Lower leg skin (tissue), 4 donors: ENCODE measurements around the gene STAMBPL1. TPM values are rescaled to one million over a fixed set of nuclear protein-coding genes. Genes with fewer than 3 reads are reported as not detected.

ENCODE experiments used
- DNase-seq, 2 donors: peaks; one replicate each; pipeline ENCODE4 v3.0.0-alpha.2; 2019; ENCODE audit warnings: low spot score in 2 of 2
- H3K4me3 ChIP-seq: fragments of 200-600 bp; sonication (generic); 2 replicates; pipeline ENCODE4 v1.5.1; 2017; ENCODE audit warnings: mild to moderate bottlenecking, low read depth; ENCODE audit not compliant: poor library complexity, severe bottlenecking
- POLR2A ChIP-seq, 2 donors: fragments of 450-650 bp; IDR thresholded peaks; one replicate each; pipeline ENCODE4 v1.6.1; 2016 to 2017; ENCODE audit warnings: antibody characterized with exemption in 2 of 2, mild to moderate bottlenecking in 1 of 2, moderate library complexity in 1 of 2
- WGBS, 2 donors: methylation state at CpG; one replicate each; pipeline ENCODE4 v1.1.5; 2018; 5-methylcytosine and 5-hydroxymethylcytosine counted together
- intact Hi-C: fragments of 100-400 bp; cut with DNase I; formaldehyde crosslinking; loops from one replicate; pipeline ENCODE4 v1.15.0; 2023; ENCODE audit warnings: low total_unique reads
- total RNA-seq, 4 donors: library from RNA; depleted of rRNA; stranded (reverse); fragments of >200 nt; gene quantifications; one replicate each; pipeline ENCODE4 v1.1.0, GENCODE V29; 2016
- TF ChIP-seq, protein P1 (sequence below), 3 donors: fragments of 450-650 bp; IDR thresholded peaks; one replicate each; pipeline ENCODE4 v1.5.1; 2016; ENCODE audit warnings: antibody characterized with exemption in 3 of 3, mild to moderate bottlenecking in 3 of 3, moderate library complexity in 2 of 3

STAMBPL1 gene
- total RNA-seq, 4 donors from 2014 or later, result 6.9 to 16.2 (median 10.9) TPM

DNA sequence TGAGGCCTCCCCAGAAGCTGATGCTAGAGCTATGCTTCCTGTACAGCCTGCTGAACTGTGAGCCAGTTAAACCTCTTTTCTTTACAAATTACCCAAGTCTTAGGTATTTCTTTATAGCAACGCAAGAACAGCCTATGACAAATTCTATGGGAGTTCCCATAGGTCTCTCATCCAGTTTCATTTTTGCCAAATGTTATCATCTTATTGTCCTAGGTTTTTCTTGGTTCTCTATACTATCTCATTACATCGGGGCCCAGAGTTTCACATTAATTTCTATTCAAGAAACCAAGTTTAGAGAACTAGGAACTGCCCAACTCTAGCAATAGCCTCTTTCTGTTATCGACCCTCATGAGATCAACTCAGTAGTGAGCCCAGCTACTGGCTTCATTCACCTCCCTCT is 56.6 kb downstream of the STAMBPL1 start:
- TF ChIP-seq, protein P1, sequence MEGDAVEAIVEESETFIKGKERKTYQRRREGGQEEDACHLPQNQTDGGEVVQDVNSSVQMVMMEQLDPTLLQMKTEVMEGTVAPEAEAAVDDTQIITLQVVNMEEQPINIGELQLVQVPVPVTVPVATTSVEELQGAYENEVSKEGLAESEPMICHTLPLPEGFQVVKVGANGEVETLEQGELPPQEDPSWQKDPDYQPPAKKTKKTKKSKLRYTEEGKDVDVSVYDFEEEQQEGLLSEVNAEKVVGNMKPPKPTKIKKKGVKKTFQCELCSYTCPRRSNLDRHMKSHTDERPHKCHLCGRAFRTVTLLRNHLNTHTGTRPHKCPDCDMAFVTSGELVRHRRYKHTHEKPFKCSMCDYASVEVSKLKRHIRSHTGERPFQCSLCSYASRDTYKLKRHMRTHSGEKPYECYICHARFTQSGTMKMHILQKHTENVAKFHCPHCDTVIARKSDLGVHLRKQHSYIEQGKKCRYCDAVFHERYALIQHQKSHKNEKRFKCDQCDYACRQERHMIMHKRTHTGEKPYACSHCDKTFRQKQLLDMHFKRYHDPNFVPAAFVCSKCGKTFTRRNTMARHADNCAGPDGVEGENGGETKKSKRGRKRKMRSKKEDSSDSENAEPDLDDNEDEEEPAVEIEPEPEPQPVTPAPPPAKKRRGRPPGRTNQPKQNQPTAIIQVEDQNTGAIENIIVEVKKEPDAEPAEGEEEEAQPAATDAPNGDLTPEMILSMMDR (IDR thresholded peaks at IDR 0.05), result no peak
- no peak for TF ChIP-seq POLR2A (IDR thresholded peaks at IDR 0.05)
- intact Hi-C loops, result loop anchor here (5.0 kb wide), 2 partner anchors 51 to 281 kb away; no protein-coding TSS in a partner anchor
- no peak for DNase-seq
- 87 to 88% methylated on average over 3 of the region's 3 CpGs for WGBS, 2 donors
- H3K4me3 ChIP-seq, result no peak overlapping the region

DNA sequence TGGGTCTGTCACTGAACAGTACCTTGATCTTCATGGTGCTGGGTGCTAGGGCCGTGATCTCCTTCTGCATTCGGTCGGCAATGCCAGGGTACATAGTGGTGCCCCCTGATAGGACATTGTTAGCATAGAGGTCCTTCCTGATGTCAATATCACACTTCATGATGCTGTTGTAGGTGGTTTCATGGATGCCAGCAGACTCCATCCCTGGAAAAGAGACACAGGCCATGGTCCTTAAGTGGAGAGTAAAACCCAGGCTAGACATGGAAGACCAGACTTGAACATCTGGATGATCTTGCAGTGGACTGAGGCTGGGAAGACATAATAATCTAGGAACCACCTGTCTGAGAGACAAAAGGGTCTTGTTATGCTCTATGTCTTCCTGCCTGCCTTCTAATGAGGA is 58.0 kb downstream of the STAMBPL1 start:
- H3K4me3 ChIP-seq, result no peak overlapping the region
- TF ChIP-seq, protein P1 (IDR thresholded peaks at IDR 0.05), result no peak
- TF ChIP-seq POLR2A (IDR thresholded peaks at IDR 0.05), result no peak
- intact Hi-C loops, result loop anchor here (5.0 kb wide), 2 partner anchors 49 to 279 kb away; no protein-coding TSS in a partner anchor
- WGBS, 2 donors, result 83 to 88% methylated on average over 1 to 3 of the region's 3 CpGs
- DNase-seq, result no peak

DNA sequence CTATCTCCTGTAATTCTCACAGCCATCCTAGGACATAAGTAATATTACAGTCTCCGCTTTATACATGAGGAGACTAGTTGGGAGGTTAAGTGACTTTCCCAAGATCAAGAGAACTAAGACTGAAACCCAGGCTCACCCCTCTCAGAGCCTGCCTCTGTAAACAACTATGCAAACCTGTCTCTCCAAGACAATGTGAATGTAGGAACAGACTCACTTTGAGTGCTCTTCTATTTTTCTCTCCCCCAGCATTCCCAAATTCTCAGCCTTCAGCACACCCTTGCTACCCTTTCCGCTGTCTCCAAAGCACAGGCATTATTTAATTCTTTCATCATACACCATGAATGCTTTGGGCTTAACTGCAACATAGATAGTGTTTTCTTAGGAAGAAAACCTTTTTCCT is 58.9 kb downstream of the STAMBPL1 start:
- intact Hi-C loops, result loop anchor here (5.0 kb wide), 2 partner anchors 48 to 278 kb away; no protein-coding TSS in a partner anchor
- TF ChIP-seq POLR2A (IDR thresholded peaks at IDR 0.05), result no peak
- TF ChIP-seq, protein P1 (IDR thresholded peaks at IDR 0.05), result no peak
- no peak overlapping the region for H3K4me3 ChIP-seq
- 96 to 97% methylated on average over 2 of the region's 2 CpGs for WGBS, 2 donors
- no peak for DNase-seq

DNA sequence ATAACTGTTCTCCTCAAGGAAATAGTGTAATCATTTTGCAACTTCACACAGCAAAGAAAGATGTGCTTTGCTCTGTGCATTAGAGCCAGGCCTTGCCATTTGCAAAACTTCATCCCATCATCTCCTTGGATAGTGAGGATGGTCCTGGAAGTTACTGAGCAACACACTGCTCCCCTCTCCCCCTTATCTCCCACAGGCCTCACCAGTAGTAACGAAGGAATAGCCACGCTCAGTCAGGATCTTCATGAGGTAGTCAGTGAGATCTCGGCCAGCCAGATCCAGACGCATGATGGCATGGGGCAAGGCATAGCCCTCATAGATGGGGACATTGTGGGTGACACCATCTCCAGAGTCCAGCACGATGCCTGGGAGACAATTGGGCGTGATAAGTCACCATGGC is 61.0 kb downstream of the STAMBPL1 start:
- DNase-seq, result no peak
- H3K4me3 ChIP-seq, result no peak overlapping the region
- intact Hi-C loops, result no loop called here
- TF ChIP-seq, protein P1 (IDR thresholded peaks at IDR 0.05), result no peak
- no peak for TF ChIP-seq POLR2A (IDR thresholded peaks at IDR 0.05)
- 84 to 87% methylated on average over 6 of the region's 6 CpGs for WGBS, 2 donors

GRCh38 chr10:88943778-88944177 is 63.7 kb downstream of the STAMBPL1 start:
- no peak overlapping the region for H3K4me3 ChIP-seq
- TF ChIP-seq, protein P1 (IDR thresholded peaks at IDR 0.05), result no peak
- no peak for TF ChIP-seq POLR2A (IDR thresholded peaks at IDR 0.05)
- intact Hi-C loops, result no loop called here
- no peak for DNase-seq
- WGBS, 2 donors, result 89 to 95% methylated on average over 3 of the region's 3 CpGs

DNA sequence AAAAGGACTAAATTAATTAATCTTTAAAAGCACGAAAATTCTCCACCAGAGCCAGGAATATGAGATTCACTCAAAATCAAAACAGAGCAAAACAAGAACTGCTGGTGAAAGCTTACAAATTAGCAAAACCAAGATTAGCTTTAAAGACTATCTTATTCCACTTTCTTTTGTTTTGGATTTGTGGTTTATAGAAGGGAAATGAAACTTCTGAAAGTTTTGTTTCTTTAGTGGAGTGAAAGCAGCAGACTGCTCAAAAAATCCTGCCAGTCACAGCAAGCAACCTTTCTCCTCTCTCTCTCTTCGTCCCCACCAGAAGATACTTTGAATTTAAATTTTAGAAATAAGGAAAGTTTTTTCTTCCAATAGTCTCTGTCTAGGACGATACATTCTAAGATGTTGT is 64.8 kb downstream of the STAMBPL1 start:
- intact Hi-C loops, result no loop called here
- 78 to 82% methylated on average over 3 of the region's 3 CpGs for WGBS, 2 donors
- TF ChIP-seq, protein P1 (IDR thresholded peaks at IDR 0.05), result no peak
- no peak for TF ChIP-seq POLR2A (IDR thresholded peaks at IDR 0.05)
- DNase-seq, result no peak
- no peak overlapping the region for H3K4me3 ChIP-seq
